Neutrophil (primary cell): ENCODE measurements around the gene MMP2.

Source experiments
- H3K27ac ChIP-seq: fragments of 200-600 bp; sonication (generic); 2 replicates; pipeline ENCODE4 v1.5.1; 2016; ENCODE audit warnings: mild to moderate bottlenecking, moderate library complexity
- H3K27me3 ChIP-seq: fragments of 200-600 bp; sonication (generic); 2 replicates; pipeline ENCODE4 v1.6.0; 2016; ENCODE audit warnings: mild to moderate bottlenecking
- H3K36me3 ChIP-seq: fragments of 200-600 bp; sonication (generic); 2 replicates; pipeline ENCODE4 v1.5.1; 2017
- H3K4me1 ChIP-seq, 2 experiments: fragments of 200-600 bp in 1 of 2; sonication (generic) in 1 of 2; 1 replicate in 1 of 2; 2 replicates in 1 of 2; pipeline versions ENCODE4 v1.5.1 to v1.6.1; 2013 to 2016; ENCODE audit warnings: low read depth in 1 of 2, low read length in 1 of 2, mild to moderate bottlenecking in 1 of 2, moderate library complexity in 1 of 2; ENCODE audit not compliant: control insufficient read depth in 1 of 2, insufficient read depth in 1 of 2
- H3K4me3 ChIP-seq, 2 experiments: fragments of 200-600 bp in 1 of 2; sonication (generic) in 1 of 2; 1 replicate in 1 of 2; 2 replicates in 1 of 2; pipeline ENCODE4 v1.5.1; 2013 to 2016; ENCODE audit warnings: low read depth in 1 of 2, low read length in 1 of 2, mild to moderate bottlenecking in 1 of 2, moderate library complexity in 1 of 2
- H3K9me3 ChIP-seq: fragments of 200-600 bp; sonication (generic); 2 replicates; pipeline ENCODE4 v1.5.1; 2016
- TF ChIP-seq, protein P1 (sequence below): fragments of 200-600 bp; sonication (generic); IDR thresholded peaks from 2 replicates; pipeline ENCODE4 v1.5.1; 2016; ENCODE audit warnings: antibody characterized with exemption

MMP2 gene

DNA sequence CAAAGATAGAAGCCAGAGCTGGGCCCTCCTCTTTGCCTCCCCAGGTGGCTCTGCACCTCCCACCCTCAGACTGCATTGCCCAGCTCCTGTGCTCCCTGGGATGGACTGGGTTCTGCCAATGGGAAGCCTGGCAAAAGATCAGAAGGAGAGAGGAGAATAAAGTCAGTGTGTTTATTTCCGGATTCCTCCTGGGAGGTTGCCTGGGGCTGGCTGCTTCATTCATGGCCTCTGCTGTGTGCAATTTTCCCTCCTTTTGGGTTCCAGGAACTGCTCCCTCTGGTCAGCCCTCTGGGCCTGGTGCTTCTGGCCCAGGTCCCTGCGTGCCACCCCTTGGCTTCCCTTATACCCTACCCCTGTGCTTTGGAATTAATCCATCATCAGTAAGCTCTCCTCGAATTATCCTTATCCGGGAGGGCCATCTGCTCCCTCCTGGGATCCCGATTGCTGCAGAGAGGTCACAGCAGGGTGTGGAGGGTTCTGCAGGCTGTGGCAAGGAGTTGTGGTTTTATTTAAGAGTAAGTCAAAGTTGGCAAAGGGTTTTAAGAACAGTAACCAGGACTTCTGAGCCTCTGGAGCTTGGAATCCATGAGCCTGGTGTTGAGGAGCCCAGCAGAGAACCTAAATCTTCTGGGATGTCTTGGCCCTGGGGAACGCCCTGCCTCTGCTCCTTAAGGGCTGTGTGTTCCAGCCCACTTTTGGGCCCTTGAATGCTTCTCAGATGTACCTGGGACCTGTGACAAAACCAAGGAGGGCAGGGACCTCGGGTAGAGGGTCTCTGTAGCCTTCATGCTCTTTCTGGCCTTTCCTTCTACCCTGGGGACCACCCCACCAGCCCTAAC is 8.2 kb upstream of the MMP2 start:
- Histone ChIP-seq H3K4me3 (no peak overlapping the region), H3K27ac (no peak overlapping the region), H3K9me3 (no peaks in the 10 kb centered on the region), H3K4me1 (no peaks in the 10 kb centered on the region), H3K27me3 (peaks cover 12% of the 10 kb centered on the region), H3K36me3 (no peaks in the 10 kb centered on the region)
- TF ChIP-seq, protein P1, sequence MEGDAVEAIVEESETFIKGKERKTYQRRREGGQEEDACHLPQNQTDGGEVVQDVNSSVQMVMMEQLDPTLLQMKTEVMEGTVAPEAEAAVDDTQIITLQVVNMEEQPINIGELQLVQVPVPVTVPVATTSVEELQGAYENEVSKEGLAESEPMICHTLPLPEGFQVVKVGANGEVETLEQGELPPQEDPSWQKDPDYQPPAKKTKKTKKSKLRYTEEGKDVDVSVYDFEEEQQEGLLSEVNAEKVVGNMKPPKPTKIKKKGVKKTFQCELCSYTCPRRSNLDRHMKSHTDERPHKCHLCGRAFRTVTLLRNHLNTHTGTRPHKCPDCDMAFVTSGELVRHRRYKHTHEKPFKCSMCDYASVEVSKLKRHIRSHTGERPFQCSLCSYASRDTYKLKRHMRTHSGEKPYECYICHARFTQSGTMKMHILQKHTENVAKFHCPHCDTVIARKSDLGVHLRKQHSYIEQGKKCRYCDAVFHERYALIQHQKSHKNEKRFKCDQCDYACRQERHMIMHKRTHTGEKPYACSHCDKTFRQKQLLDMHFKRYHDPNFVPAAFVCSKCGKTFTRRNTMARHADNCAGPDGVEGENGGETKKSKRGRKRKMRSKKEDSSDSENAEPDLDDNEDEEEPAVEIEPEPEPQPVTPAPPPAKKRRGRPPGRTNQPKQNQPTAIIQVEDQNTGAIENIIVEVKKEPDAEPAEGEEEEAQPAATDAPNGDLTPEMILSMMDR, result no peak

DNA sequence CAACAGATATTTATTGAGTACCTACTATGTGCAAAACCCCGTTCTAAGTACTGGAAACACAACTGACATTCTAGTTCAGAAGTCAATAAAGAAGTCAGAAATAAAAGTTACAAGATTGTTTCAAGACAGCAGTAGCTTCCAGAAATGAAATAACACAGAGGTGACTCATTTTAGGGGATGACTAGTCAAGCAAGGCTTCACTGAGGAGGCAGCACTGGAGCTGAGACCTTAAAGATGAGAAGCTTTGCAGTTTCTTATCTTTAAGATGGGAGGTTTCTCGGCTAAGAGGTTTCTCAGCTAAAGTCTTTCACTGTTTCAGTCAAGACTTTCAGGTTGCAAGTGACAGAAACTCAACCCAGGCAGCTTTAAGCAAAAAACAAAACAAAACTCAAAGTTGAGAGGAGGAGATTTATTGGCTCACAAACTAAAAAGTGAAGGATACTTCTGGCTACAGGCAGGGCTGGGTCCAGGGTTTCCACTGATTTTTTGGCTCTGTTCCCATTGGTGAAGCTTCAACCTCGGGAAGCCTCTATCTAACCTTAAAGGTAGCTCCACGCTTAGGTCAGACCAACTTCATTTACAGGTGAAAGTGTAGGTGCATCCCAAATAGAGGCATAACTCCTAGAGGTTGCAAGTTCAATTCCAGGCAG is 7.4 kb upstream of the MMP2 start:
- no peak overlapping the region for H3K4me3 ChIP-seq

DNA sequence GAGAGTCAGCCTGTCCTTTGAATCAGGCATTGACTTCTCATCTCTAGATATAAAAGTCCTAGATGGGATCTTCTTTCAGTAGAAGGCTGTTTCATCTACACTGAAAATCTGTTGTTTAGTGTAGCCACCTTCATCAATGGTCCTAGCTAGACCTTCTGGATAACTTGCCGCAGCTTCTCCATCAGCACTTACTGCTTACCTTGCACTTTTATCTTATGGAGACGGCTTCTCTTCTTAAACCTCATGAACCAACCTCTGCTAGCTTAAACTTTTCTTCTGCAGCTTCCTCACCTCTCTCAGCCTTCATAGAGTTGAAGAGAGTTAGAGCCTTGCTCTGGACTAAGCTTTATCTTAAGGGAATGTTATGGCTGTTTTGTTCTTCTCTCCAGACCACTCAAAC is 5.4 kb upstream of the MMP2 start:
- no peaks in the 10 kb centered on the region for H3K36me3 ChIP-seq
- peaks cover 35% of the 10 kb centered on the region for H3K27me3 ChIP-seq
- no peaks in the 10 kb centered on the region for H3K4me1 ChIP-seq
- no peak overlapping the region for H3K27ac ChIP-seq
- no peaks in the 10 kb centered on the region for H3K9me3 ChIP-seq
- no peak overlapping the region for H3K4me3 ChIP-seq
- TF ChIP-seq, protein P1, result no peak

More for the DNA sequence above, 7.4 kb upstream of the MMP2 start:
- Histone ChIP-seq H3K27me3 (peaks cover 15% of the 10 kb centered on the region), H3K4me1 (no peaks in the 10 kb centered on the region), H3K36me3 (no peaks in the 10 kb centered on the region), H3K27ac (no peak overlapping the region), H3K9me3 (no peaks in the 10 kb centered on the region)
- TF ChIP-seq, protein P1, result no peak

DNA sequence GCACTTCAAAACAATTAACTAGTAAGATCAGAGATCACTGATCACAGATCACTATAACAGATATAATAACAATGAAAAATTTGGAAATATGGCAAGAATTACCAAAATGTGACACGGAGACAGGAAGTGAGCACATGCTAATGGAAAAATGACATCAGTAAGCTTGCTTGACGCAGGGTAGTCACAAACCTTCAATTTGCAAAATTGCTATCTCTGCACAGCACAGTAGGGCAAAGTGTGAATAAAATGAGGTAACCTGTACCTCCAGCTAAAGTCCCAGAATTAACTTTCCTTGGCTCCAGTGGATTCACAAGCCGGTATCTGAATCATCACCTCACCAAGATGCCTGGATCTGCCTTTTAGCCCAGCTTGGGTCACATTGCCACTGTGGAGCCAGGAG is 4.2 kb upstream of the MMP2 start:
- no peak overlapping the region for H3K27ac ChIP-seq
- H3K4me1 ChIP-seq, result peaks cover 0 to 4% of the 10 kb centered on the region in 2 experiments
- H3K27me3 ChIP-seq, result peaks cover 47% of the 10 kb centered on the region
- TF ChIP-seq, protein P1, result no peak
- no peaks in the 10 kb centered on the region for H3K9me3 ChIP-seq
- H3K36me3 ChIP-seq, result no peaks in the 10 kb centered on the region
- H3K4me3 ChIP-seq, result no peak overlapping the region

DNA sequence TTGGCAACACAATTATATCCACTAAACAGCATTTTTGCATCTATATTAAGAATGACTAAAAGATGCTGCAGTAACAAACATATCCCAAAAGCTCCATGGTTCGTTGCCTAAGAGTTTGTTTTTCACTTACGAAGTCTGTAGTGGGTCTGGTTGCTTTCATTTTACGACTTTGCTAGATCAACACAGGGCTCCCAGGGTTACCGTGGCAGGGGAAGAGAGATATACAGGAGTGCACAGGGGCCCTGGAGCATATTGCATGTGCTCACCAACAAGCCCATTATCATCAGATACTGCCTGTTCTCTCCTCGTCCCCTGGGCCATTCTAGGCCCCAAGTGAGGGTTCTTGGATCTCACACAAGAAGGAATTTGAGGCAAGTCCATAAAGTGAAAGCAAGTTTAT is 3.1 kb upstream of the MMP2 start:
- Histone ChIP-seq H3K9me3 (no peaks in the 10 kb centered on the region), H3K4me3 (no peak overlapping the region), H3K27ac (no peak overlapping the region), H3K27me3 (peaks cover 58% of the 10 kb centered on the region), H3K4me1 (peaks cover 0 to 4% of the 10 kb centered on the region in 2 experiments), H3K36me3 (no peaks in the 10 kb centered on the region)
- TF ChIP-seq, protein P1, result no peak
